ENCODE measurements around the gene PLPP6. TPM values are rescaled to one million over a fixed set of nuclear protein-coding genes. Genes with fewer than 3 reads are reported as not detected.

The PLPP6 gene
- total and polyA plus RNA-seq, 3 donors from 2014 or later: 9.5 to 10.8 (median 10.4) TPM

- DNase-seq: no peak
- Histone ChIP-seq H3K27me3 (no peaks in the 10 kb centered on the region), H3K27ac (no peak overlapping the region), H3K4me1 (peaks cover 8% of the 10 kb centered on the region), H3K36me3 (ENCODE audit: low read depth, missing control alignments) (no peaks in the 10 kb centered on the region), H3K9me3 (no peaks in the 10 kb centered on the region), H3K4me3 (no peak overlapping the region)
- intact Hi-C loops (cut with DNase I; ENCODE audit: low total_unique reads): no loop called here
- TF ChIP-seq CTCF (IDR thresholded peaks at IDR 0.05): no peak
- TF ChIP-seq POLR2A (IDR thresholded peaks at IDR 0.05): no peak
- 80 to 90% methylated on average over 3 of the region's 3 CpGs for WGBS, 2 donors
Observed at GRCh38 chr9:4691795-4692194, 29.7 kb downstream of the PLPP6 start.

DNA sequence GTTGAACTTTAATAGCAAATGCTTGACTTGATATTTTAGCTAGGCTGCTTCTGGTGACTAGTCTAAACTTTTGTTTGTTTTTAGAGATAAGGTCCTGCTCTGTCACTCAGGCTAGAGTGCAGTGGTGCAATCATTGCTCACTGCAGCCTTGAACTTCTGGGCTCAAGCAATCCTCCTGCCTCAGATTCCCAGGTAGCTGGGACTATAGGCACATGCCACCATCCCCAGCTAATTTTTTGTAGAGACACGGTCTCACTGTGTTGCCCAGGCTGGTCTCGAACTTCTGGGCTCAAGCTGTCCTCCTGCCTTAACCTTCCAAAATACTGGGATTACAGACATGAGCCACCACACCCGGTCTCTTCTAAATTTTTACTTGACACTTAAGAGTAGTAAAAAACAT is 38.0 kb downstream of the PLPP6 start:
- no peak overlapping the region for H3K27ac ChIP-seq
- no peaks in the 10 kb centered on the region for H3K36me3 ChIP-seq (ENCODE audit: low read depth, missing control alignments)
- intact Hi-C loops (cut with DNase I; ENCODE audit: low total_unique reads): no loop called here
- WGBS, 2 donors: 95 to 97% methylated on average over 3 of the region's 3 CpGs
- H3K4me1 ChIP-seq: no peaks in the 10 kb centered on the region
- no peak overlapping the region for H3K4me3 ChIP-seq
- DNase-seq: no peak
- H3K27me3 ChIP-seq: no peaks in the 10 kb centered on the region
- H3K9me3 ChIP-seq: no peaks in the 10 kb centered on the region
- TF ChIP-seq POLR2A (IDR thresholded peaks at IDR 0.05): no peak
- no peak for TF ChIP-seq CTCF (IDR thresholded peaks at IDR 0.05)

- intact Hi-C loops (cut with DNase I; ENCODE audit: low total_unique reads): no loop called here
- TF ChIP-seq POLR2A (IDR thresholded peaks at IDR 0.05): no peak
- TF ChIP-seq CTCF (IDR thresholded peaks at IDR 0.05): no peak
- Histone ChIP-seq H3K4me1 (no peaks in the 10 kb centered on the region), H3K4me3 (no peak overlapping the region), H3K27me3 (no peaks in the 10 kb centered on the region), H3K9me3 (no peaks in the 10 kb centered on the region), H3K27ac (no peak overlapping the region), H3K36me3 (ENCODE audit: low read depth, missing control alignments) (no peaks in the 10 kb centered on the region)
- 71 to 87% methylated on average over 2 of the region's 2 CpGs for WGBS, 2 donors
- no peak for DNase-seq
Observed at GRCh38 chr9:4700932-4701331, 38.8 kb downstream of the PLPP6 start.

DNA sequence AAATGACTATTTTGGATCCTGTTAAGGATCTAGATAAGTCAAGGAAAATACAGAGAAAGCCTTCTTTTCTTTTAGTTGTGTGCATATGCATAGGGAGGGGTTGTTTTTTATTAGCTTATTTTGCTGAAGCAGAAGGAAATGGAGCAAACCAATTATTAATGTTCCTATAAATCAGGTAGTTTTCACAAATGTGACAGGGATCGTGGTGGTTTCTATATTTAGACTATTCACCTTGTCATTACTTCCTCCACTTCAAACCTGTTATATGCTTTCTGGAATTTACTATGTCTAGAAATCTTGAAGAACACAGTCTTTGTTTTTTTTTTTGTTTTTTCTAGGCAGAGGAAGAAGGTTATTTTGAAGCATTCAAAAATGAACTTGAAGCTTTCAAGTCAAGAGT is 39.4 kb downstream of the PLPP6 start:
- no peak overlapping the region for H3K4me3 ChIP-seq
- WGBS, 2 donors: 74% methylated on average over 1 of the region's 1 CpG
- no peak for DNase-seq
- H3K9me3 ChIP-seq: no peaks in the 10 kb centered on the region
- TF ChIP-seq CTCF (IDR thresholded peaks at IDR 0.05): no peak
- no peak for TF ChIP-seq POLR2A (IDR thresholded peaks at IDR 0.05)
- H3K27ac ChIP-seq: no peak overlapping the region
- intact Hi-C loops (cut with DNase I; ENCODE audit: low total_unique reads): no loop called here
- no peaks in the 10 kb centered on the region for H3K4me1 ChIP-seq
- H3K36me3 ChIP-seq (ENCODE audit: low read depth, missing control alignments): no peaks in the 10 kb centered on the region
- H3K27me3 ChIP-seq: no peaks in the 10 kb centered on the region

- no peak for DNase-seq
- intact Hi-C loops (cut with DNase I; ENCODE audit: low total_unique reads): no loop called here
- Histone ChIP-seq H3K4me3 (no peak overlapping the region), H3K36me3 (ENCODE audit: low read depth, missing control alignments) (no peaks in the 10 kb centered on the region), H3K9me3 (no peaks in the 10 kb centered on the region), H3K4me1 (no peaks in the 10 kb centered on the region), H3K27ac (no peak overlapping the region), H3K27me3 (no peaks in the 10 kb centered on the region)
- no peak for TF ChIP-seq CTCF (IDR thresholded peaks at IDR 0.05)
- no peak for TF ChIP-seq POLR2A (IDR thresholded peaks at IDR 0.05)
- WGBS, 2 donors: 86 to 94% methylated on average over 2 of the region's 2 CpGs
Observed at GRCh38 chr9:4704129-4704528, 42.0 kb downstream of the PLPP6 start.

Measured in testis (tissue), 3 donors.